CD4-positive, alpha-beta T cell treated with Interleukin-15 for 1 hour (primary cell): ENCODE measurements around the gene TPRG1L.

Source experiments
- DNase-seq: peaks from one replicate; pipeline ENCODE4 v3.0.0-alpha.2; 2020

TPRG1L gene

GRCh38 chr1:3594706-3595377 is 30.0 kb upstream of the TPRG1L start:
- no peak for DNase-seq

- DNase-seq, result no peak
These were observed 28.9 kb upstream of the TPRG1L start for GRCh38 chr1:3595949-3596348.

- no peak for DNase-seq
These were observed 27.9 kb upstream of the TPRG1L start for GRCh38 chr1:3596663-3597598.

- peak; percentile 24 for DNase-seq
These were observed 27.2 kb upstream of the TPRG1L start for GRCh38 chr1:3597599-3597964.

- no peak for DNase-seq
These were observed 26.7 kb upstream of the TPRG1L start for GRCh38 chr1:3598051-3598491.

- no peak for DNase-seq
These were observed 26.1 kb upstream of the TPRG1L start for GRCh38 chr1:3598522-3599285.

GRCh38 chr1:3599286-3599811 is 25.5 kb upstream of the TPRG1L start:
- no peak for DNase-seq

- DNase-seq, result no peak
These were observed 25.0 kb upstream of the TPRG1L start for GRCh38 chr1:3599816-3600215.

- no peak for DNase-seq
These were observed 24.5 kb upstream of the TPRG1L start for GRCh38 chr1:3600354-3600753.

GRCh38 chr1:3601743-3602142 is 23.1 kb upstream of the TPRG1L start:
- DNase-seq, result no peak

- DNase-seq, result no peak
These were observed 22.4 kb upstream of the TPRG1L start for GRCh38 chr1:3602375-3602774.

GRCh38 chr1:3603156-3603555 is 21.7 kb upstream of the TPRG1L start:
- no peak for DNase-seq

- DNase-seq, result no peak
These were observed 21.0 kb upstream of the TPRG1L start for GRCh38 chr1:3603571-3604467.

GRCh38 chr1:3604468-3604974 is 20.3 kb upstream of the TPRG1L start:
- no peak for DNase-seq

GRCh38 chr1:3604997-3605823 is 19.6 kb upstream of the TPRG1L start:
- DNase-seq, result no peak

GRCh38 chr1:3606779-3607702 is 17.8 kb upstream of the TPRG1L start:
- no peak for DNase-seq

- DNase-seq, result no peak
These were observed 17.1 kb upstream of the TPRG1L start for GRCh38 chr1:3607703-3608065.

GRCh38 chr1:3608154-3608553 is 16.7 kb upstream of the TPRG1L start:
- no peak for DNase-seq

GRCh38 chr1:3609016-3609768 is 15.6 kb upstream of the TPRG1L start:
- no peak for DNase-seq
